ENCODE results near the gene SEL1L3.
"Not testable (repeated sequence)": the region's sequence is repeated elsewhere in the genome, so short reads cannot be mapped to it uniquely, and the experiment has no call there.

The SEL1L3 gene

GRCh38 chr4:25862411-25863346 is at the start of gene SEL1L3:
SEL1L3 (minus strand) TSS chr4:25862988; CDS start chr4:25862836, 152 bp downstream.
- peak; percentile 64 for DNase-seq

- DNase-seq, result no peak
These were observed 48.6 kb upstream of the SEL1L3 start for GRCh38 chr4:25911356-25911755.

GRCh38 chr4:25908491-25908901 is 45.7 kb upstream of the SEL1L3 start:
- DNase-seq, result no peak

GRCh38 chr4:25906113-25906512 is 43.3 kb upstream of the SEL1L3 start:
- DNase-seq, result not testable (repeated sequence)

- no peak for DNase-seq
These were observed 42.6 kb upstream of the SEL1L3 start for GRCh38 chr4:25905371-25905770.

GRCh38 chr4:25904748-25905082 is 41.9 kb upstream of the SEL1L3 start:
- DNase-seq, result no peak

GRCh38 chr4:25903900-25904747 is 41.3 kb upstream of the SEL1L3 start:
- peak; percentile 56 for DNase-seq

GRCh38 chr4:25901030-25901430 is 38.2 kb upstream of the SEL1L3 start:
- no peak for DNase-seq

- no peak for DNase-seq
These were observed 37.5 kb upstream of the SEL1L3 start for GRCh38 chr4:25900310-25900709.

- no peak for DNase-seq
These were observed 34.2 kb upstream of the SEL1L3 start for GRCh38 chr4:25896776-25897539.

GRCh38 chr4:25892796-25893195 is 30.0 kb upstream of the SEL1L3 start:
- no peak for DNase-seq

GRCh38 chr4:25890571-25891485 is 28.0 kb upstream of the SEL1L3 start:
- no peak for DNase-seq

- DNase-seq, result peak; percentile 50
These were observed 27.1 kb upstream of the SEL1L3 start for GRCh38 chr4:25889589-25890503.

GRCh38 chr4:25888781-25889180 is 26.0 kb upstream of the SEL1L3 start:
- peak; percentile 45 for DNase-seq

- DNase-seq, result peak; percentile 25
These were observed 21.4 kb upstream of the SEL1L3 start for GRCh38 chr4:25884031-25884782.

- no peak for DNase-seq
These were observed 20.8 kb upstream of the SEL1L3 start for GRCh38 chr4:25883565-25883964.

GRCh38 chr4:25882226-25882625 is 19.4 kb upstream of the SEL1L3 start:
- no peak for DNase-seq

GRCh38 chr4:25881193-25881592 is 18.4 kb upstream of the SEL1L3 start:
- DNase-seq, result no peak

GRCh38 chr4:25879991-25880651 is 17.3 kb upstream of the SEL1L3 start:
- peak; percentile 44 for DNase-seq
